Measurements from ENCODE around the gene PCDHA1.

Gene PCDHA1

GRCh38 chr5:140785905-140786686 is at the start of gene PCDHA1:
TSS of gene PCDHA1 (plus strand) at chr5:140786140.
- Histone ChIP-seq H3K27me3 (replicated peaks; ENCODE audit: control insufficient read depth, insufficient read depth, low read length) (no peaks in the 10 kb centered on the region), H3K36me3 (ENCODE audit: control insufficient read depth, insufficient read depth, low read length) (no peaks in the 10 kb centered on the region), H3K4me3 (replicated peaks; ENCODE audit: low read depth, low read length) (no peak within 1 kb of the TSS)
- no peak for DNase-seq (ENCODE audit: extremely low read depth, insufficient read length)
- TF ChIP-seq, protein P1, sequence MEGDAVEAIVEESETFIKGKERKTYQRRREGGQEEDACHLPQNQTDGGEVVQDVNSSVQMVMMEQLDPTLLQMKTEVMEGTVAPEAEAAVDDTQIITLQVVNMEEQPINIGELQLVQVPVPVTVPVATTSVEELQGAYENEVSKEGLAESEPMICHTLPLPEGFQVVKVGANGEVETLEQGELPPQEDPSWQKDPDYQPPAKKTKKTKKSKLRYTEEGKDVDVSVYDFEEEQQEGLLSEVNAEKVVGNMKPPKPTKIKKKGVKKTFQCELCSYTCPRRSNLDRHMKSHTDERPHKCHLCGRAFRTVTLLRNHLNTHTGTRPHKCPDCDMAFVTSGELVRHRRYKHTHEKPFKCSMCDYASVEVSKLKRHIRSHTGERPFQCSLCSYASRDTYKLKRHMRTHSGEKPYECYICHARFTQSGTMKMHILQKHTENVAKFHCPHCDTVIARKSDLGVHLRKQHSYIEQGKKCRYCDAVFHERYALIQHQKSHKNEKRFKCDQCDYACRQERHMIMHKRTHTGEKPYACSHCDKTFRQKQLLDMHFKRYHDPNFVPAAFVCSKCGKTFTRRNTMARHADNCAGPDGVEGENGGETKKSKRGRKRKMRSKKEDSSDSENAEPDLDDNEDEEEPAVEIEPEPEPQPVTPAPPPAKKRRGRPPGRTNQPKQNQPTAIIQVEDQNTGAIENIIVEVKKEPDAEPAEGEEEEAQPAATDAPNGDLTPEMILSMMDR (IDR thresholded peaks at IDR 0.05; ENCODE audit: insufficient read depth, low read length, poor library complexity, severe bottlenecking) = no peak

DNA sequence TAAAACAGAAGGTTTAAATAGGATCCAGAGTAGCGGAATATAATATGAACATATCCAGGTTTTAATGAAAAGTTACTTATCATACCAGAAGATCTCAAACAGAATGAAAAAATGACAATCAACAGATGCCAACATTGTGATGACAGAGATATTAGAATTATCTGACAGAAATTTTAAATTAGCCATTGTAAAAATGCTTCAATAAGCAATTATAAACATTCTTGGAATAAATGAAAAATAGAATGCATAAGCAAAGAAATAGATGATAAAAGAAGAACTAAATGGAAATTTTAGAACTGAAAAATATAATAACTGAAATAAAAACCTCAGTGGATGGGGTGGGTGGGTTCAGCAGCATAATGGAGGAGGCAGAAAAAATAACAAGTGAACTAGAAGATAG is 48.5 kb upstream of the PCDHA1 start:
- Histone ChIP-seq H3K36me3 (ENCODE audit: control insufficient read depth, insufficient read depth, low read length) (no peaks in the 10 kb centered on the region), H3K27me3 (replicated peaks; ENCODE audit: control insufficient read depth, insufficient read depth, low read length) (no peaks in the 10 kb centered on the region), H3K4me3 (replicated peaks; ENCODE audit: low read depth, low read length) (no peak overlapping the region)
- DNase-seq (ENCODE audit: extremely low read depth, insufficient read length) = no peak
- TF ChIP-seq, protein P1 (IDR thresholded peaks at IDR 0.05; ENCODE audit: insufficient read depth, low read length, poor library complexity, severe bottlenecking) = no peak

- no peaks in the 10 kb centered on the region for H3K27me3 ChIP-seq (replicated peaks; ENCODE audit: control insufficient read depth, insufficient read depth, low read length)
- no peak overlapping the region for H3K4me3 ChIP-seq (replicated peaks; ENCODE audit: low read depth, low read length)
- no peak for DNase-seq (ENCODE audit: extremely low read depth, insufficient read length)
- no peaks in the 10 kb centered on the region for H3K36me3 ChIP-seq (ENCODE audit: control insufficient read depth, insufficient read depth, low read length)
- TF ChIP-seq, protein P1 (IDR thresholded peaks at IDR 0.05; ENCODE audit: insufficient read depth, low read length, poor library complexity, severe bottlenecking) = no peak
These were observed 44.0 kb upstream of the PCDHA1 start for GRCh38 chr5:140741967-140742366.

DNA sequence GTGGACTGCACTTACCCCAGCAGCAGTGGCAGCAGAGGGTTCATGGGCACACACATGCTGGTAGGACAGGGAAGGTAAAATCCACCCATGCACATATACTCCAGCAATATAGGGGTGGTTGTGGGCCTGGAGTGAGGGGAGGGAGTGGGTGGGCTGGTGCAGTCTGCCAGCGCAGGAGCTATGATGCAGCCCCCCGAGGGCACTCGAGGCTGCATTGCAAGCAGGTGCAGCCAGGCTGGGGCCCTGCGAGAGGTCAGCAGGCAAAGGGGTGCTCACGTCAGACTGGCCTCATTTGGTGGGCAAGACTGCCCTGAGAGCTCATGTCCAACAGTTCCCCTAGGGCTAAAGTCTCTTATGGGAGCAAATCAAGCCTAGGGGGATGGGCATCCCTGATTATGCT is 32.4 kb upstream of the PCDHA1 start:
- H3K27me3 ChIP-seq (replicated peaks; ENCODE audit: control insufficient read depth, insufficient read depth, low read length) = no peaks in the 10 kb centered on the region
- TF ChIP-seq, protein P1 (IDR thresholded peaks at IDR 0.05; ENCODE audit: insufficient read depth, low read length, poor library complexity, severe bottlenecking) = no peak
- H3K36me3 ChIP-seq (ENCODE audit: control insufficient read depth, insufficient read depth, low read length) = no peaks in the 10 kb centered on the region
- H3K4me3 ChIP-seq (replicated peaks; ENCODE audit: low read depth, low read length) = no peak overlapping the region
- no peak for DNase-seq (ENCODE audit: extremely low read depth, insufficient read length)

GRCh38 chr5:140764177-140764973 is 21.6 kb upstream of the PCDHA1 start:
- no peaks in the 10 kb centered on the region for H3K27me3 ChIP-seq (replicated peaks; ENCODE audit: control insufficient read depth, insufficient read depth, low read length)
- DNase-seq (ENCODE audit: extremely low read depth, insufficient read length) = no peak
- H3K4me3 ChIP-seq (replicated peaks; ENCODE audit: low read depth, low read length) = no peak overlapping the region
- TF ChIP-seq, protein P1 (IDR thresholded peaks at IDR 0.05; ENCODE audit: insufficient read depth, low read length, poor library complexity, severe bottlenecking) = no peak
- no peaks in the 10 kb centered on the region for H3K36me3 ChIP-seq (ENCODE audit: control insufficient read depth, insufficient read depth, low read length)

Data from GM06990 (cell line).